HepG2 (cell line): Measurements from ENCODE around the gene NSMF. TPM values are rescaled to one million over a fixed set of nuclear protein-coding genes. Genes with fewer than 3 reads are reported as not detected.

Source experiments
- ATAC-seq: fragments of 200-7000 bp; cut with Tn5 transposase; 3 replicates; pipeline ENCODE4 v1.9.1; 2020; ENCODE audit warnings: mild to moderate bottlenecking, moderate library complexity
- BruUV-seq: library from RNA; stranded (reverse); fragments of 400-500 nt; replicated peaks from 2 replicates; lab custom pipeline; 2021; lab: Mats Ljungman, UMichigan
- CTCF ChIA-PET: fragments of 300-600 bp; formaldehyde crosslinking; extraction: SDS; loops from one replicate; lab custom pipeline; 2021; ENCODE audit warnings: low total read pairs, inconsistent platforms, low intra/inter-chr PET ratio; lab: Yijun Ruan, JAX
- POLR2A ChIA-PET: fragments of 350-600 bp; sonication (Branson Sonifier 250); formaldehyde crosslinking; loops from one replicate; lab custom pipeline; 2020; ENCODE audit warnings: antibody characterized with exemption, inconsistent platforms; lab: Yijun Ruan, JAX
- DNase-seq: peaks from one replicate; pipeline ENCODE4 v3.0.0-alpha.2; 2015; ENCODE audit warnings: low spot score
- FAIRE-seq: peaks from 3 replicates; lab custom pipeline; 2011; peaks lifted over from hg19 to GRCh38; lab: Jason Lieb, UNC
- H2AFZ ChIP-seq: one replicate; pipeline ENCODE4 v1.6.1; 2011; ENCODE audit warnings: low read length, inconsistent platforms
- H3K27ac ChIP-seq: fragments of 300-600 bp; 3 replicates; pipeline ENCODE4 v1.8.0; 2011; ENCODE audit warnings: mixed run types, mild to moderate bottlenecking, mixed read lengths, low read length, inconsistent platforms; ENCODE audit not compliant: insufficient read depth; ENCODE audit errors: extremely low read length
- H3K27me3 ChIP-seq, 2 experiments: fragments of 200-600 bp in 1 of 2; 2 replicates in 1 of 2; 3 replicates in 1 of 2; pipeline versions ENCODE4 v1.6.0 to v1.8.0; 2011; ENCODE audit warnings: low read length in 2 of 2, mild to moderate bottlenecking in 2 of 2, moderate library complexity in 2 of 2, inconsistent platforms in 1 of 2; ENCODE audit not compliant: insufficient read depth in 2 of 2, control insufficient read depth in 1 of 2
- H3K36me3 ChIP-seq, 2 experiments: fragments of 200-600 bp in 1 of 2; replicated peaks in 1 of 2; 2 replicates in 1 of 2; 3 replicates in 1 of 2; pipeline versions ENCODE4 v1.5.1 to v1.8.0; 2011; ENCODE audit warnings: low read length in 2 of 2, inconsistent platforms in 1 of 2; ENCODE audit not compliant: insufficient read depth in 2 of 2, control insufficient read depth in 1 of 2
- H3K4me1 ChIP-seq: 2 replicates; pipeline ENCODE4 v1.5.1; 2012; ENCODE audit warnings: low read length, inconsistent platforms; ENCODE audit not compliant: insufficient read depth
- H3K4me2 ChIP-seq: 2 replicates; pipeline ENCODE4 v1.6.0; 2011; ENCODE audit warnings: low read depth, low read length, inconsistent platforms
- H3K4me3 ChIP-seq, 3 experiments: fragments of 200-600 bp in 1 of 3; sonication (generic), shearing (Covaris generic) in 1 of 3; replicated peaks in 1 of 3; 2 replicates each; pipeline ENCODE4 v1.5.1; 2011 to 2016; ENCODE audit warnings: low read length in 3 of 3, inconsistent platforms in 2 of 3, low read depth in 2 of 3, mild to moderate bottlenecking in 2 of 3, control low read depth in 1 of 3, mixed read lengths in 1 of 3; ENCODE audit not compliant: insufficient read depth in 1 of 3
- H3K79me2 ChIP-seq: one replicate; pipeline ENCODE4 v1.6.1; 2011; ENCODE audit warnings: low read length, inconsistent platforms; ENCODE audit not compliant: insufficient read depth
- H3K9ac ChIP-seq: 2 replicates; pipeline ENCODE4 v1.6.0; 2011; ENCODE audit warnings: mild to moderate bottlenecking, low read depth, low read length, inconsistent platforms; ENCODE audit not compliant: insufficient read depth
- H3K9me3 ChIP-seq: 2 replicates; pipeline ENCODE4 v1.5.1; 2012; ENCODE audit warnings: mild to moderate bottlenecking, low read length
- H4K20me1 ChIP-seq: 2 replicates; pipeline ENCODE4 v1.6.0; 2011; ENCODE audit warnings: inconsistent platforms, mild to moderate bottlenecking, low read length, moderate library complexity; ENCODE audit not compliant: insufficient read depth
- E2F2 ChIP-seq: sonication (generic); formaldehyde crosslinking; IDR thresholded peaks from 2 replicates; pipeline ENCODE4 v1.4.0; 2020; ENCODE audit warnings: missing genetic modification reagents, borderline replicate concordance
- PHB2 ChIP-seq: fragments of 450-650 bp; IDR thresholded peaks from 2 replicates; pipeline ENCODE4 v1.6.1; 2018; ENCODE audit not compliant: partially characterized antibody
- ZBED4 ChIP-seq: sonication (generic); formaldehyde crosslinking; IDR thresholded peaks from 2 replicates; pipeline ENCODE4 v1.4.0; 2020; ENCODE audit warnings: missing genetic modification reagents, borderline replicate concordance
- ZMYM3 ChIP-seq: sonication (generic); formaldehyde crosslinking; IDR thresholded peaks from 2 replicates; pipeline ENCODE4 v1.5.1; 2020; ENCODE audit warnings: mild to moderate bottlenecking, missing genetic modification reagents
- ZNF770 ChIP-seq: sonication (generic); formaldehyde crosslinking; IDR thresholded peaks from 2 replicates; pipeline ENCODE4 v1.5.0; 2020; ENCODE audit warnings: mild to moderate bottlenecking, missing genetic modification reagents
- WGBS: methylation state at CpG from one replicate; pipeline ENCODE4 v1.1.6; 2017; ENCODE audit warnings: low lambda C conversion rate; 5-methylcytosine and 5-hydroxymethylcytosine counted together
- in situ Hi-C: cut with HindIII; loops from 2 replicates; pipeline ENCODE4 v1.10.0; 2017; ENCODE audit warnings: low pct_unique_long_range_greater_than_20kb; ENCODE audit not compliant: extremely low pct_ligation_motif_present
- intact Hi-C: fragments of 100-400 bp; cut with micrococcal nuclease; formaldehyde crosslinking; loops from one replicate; pipeline ENCODE4 v1.10.0; 2022; ENCODE audit not compliant: unreplicated experiment
- polyA plus RNA-seq, 8 experiments: library from polyadenylated mRNA; depleted of rRNA in 3 of 8; stranded (reverse) in 7 of 8; unstranded in 1 of 8; fragments of >200 nt; fragmentation: Illumina TruSeq in 4 of 8; extraction: Trizol in 4 of 8; gene quantifications; 2 replicates each; pipeline versions ENCODE4 v1.2.1 to v1.2.3, GENCODE V29; 2011 to 2016; ENCODE audit warnings: low read depth in 4 of 8, missing spikeins in 1 of 8, mixed read lengths in 1 of 8; ENCODE audit not compliant: insufficient read depth in 1 of 8
- total RNA-seq, 5 experiments: library from RNA; depleted of rRNA; stranded (reverse); fragments of >200 nt; fragmentation: Illumina TruSeq; extraction: Trizol; gene quantifications; 2 replicates each; pipeline ENCODE4 v1.2.3, GENCODE V29; 2016; ENCODE audit warnings: low read depth in 1 of 5
- TF ChIP-seq, protein P1 (sequence below): sonication (generic); formaldehyde crosslinking; IDR thresholded peaks from 2 replicates; pipeline ENCODE4 v1.5.0; 2020; ENCODE audit warnings: mild to moderate bottlenecking, missing genetic modification reagents, moderate library complexity
- TF ChIP-seq, protein P2 (sequence below): sonication (generic); formaldehyde crosslinking; IDR thresholded peaks from 2 replicates; pipeline ENCODE4 v1.4.0; 2020; ENCODE audit warnings: missing genetic modification reagents, mild to moderate bottlenecking, borderline replicate concordance

The NSMF gene
- total and polyA plus RNA-seq, 2 of the 13 experiments (the other 11 are each of a cell fraction or from before 2014, with no cell fraction given), result 44.3 to 183 TPM

DNA sequence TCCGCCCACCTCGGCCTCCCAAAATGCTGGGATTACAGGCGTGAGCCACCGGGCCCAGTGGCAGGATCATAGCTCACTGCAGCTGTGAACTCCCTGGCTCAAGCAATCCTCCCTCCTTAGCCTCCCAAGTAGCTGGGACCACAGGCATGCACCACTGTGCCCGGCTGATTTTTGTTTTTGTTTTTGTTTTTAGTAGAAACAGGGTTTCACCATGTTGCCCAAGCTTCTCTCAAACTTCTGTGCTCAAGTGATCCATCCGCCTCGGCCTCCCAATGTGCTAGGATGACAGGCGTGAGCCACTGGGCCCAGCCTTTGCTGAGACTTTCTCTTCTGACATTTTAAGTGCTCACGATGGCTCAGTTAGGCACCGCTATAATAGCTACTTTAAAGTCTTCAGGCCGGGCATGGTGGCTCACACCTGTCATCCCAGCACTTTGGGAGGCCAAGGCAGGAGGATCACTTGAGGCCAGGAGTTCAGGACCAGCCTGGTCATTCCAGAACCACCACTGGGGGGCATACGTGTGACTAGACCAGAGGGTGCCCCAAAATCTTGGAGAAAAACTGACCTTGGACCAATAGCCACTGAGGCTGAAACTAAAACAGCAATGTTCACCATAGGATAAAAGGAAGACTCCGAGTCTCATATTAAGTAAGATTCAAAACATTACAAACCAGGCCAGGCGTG lies 14.9 kb downstream of the NSMF start:
- H3K27ac ChIP-seq, result no peak overlapping the region
- FAIRE-seq (no peak), ATAC-seq (no peak), DNase-seq (no peak)
- peaks cover 0 to 5% of the 10 kb centered on the region in 2 experiments; a peak in 1 of 5 replicates for H3K36me3 ChIP-seq
- H3K4me3 ChIP-seq, result no peak overlapping the region
- no peak overlapping the region for H3K4me2 ChIP-seq
- ChIA-PET CTCF (interaction anchor here (0.6 to 2.5 kb wide), 3 partner anchors 21 to 157 kb away, joined by 3 to 23 read pairs (median 6); partner anchors contain the start of genes EXD3 and NOXA1), POLR2A (interaction anchor here (1.6 kb wide), 1 partner anchor 21 kb away, joined by 7 read pairs; the partner anchor contains the start of genes EXD3 and NOXA1)
- peaks cover 25% of the 10 kb centered on the region for H3K4me1 ChIP-seq
- no peak overlapping the region for H2AFZ ChIP-seq
- intact Hi-C loops, result no loop called here
- H3K27me3 ChIP-seq, result peaks cover 0 to 4% of the 10 kb centered on the region in 2 experiments; a peak in 1 of 5 replicates
- no TSS peak for BruUV-seq
- H3K9me3 ChIP-seq, result no peaks in the 10 kb centered on the region
- no peak overlapping the region for H3K9ac ChIP-seq
- in situ Hi-C loops, result no loop called here
- WGBS, result 80% methylated on average over 14 of the region's 14 CpGs
- no peaks in the 10 kb centered on the region for H3K79me2 ChIP-seq
- peaks cover 4% of the 10 kb centered on the region; the same call in 1 of the 2 replicates for H4K20me1 ChIP-seq
- TF ChIP-seq PHB2 (no peak), E2F2 (CRISPR knock-in tag) (no peak), ZBED4 (CRISPR knock-in tag) (no peak), ZNF770 (CRISPR knock-in tag) (peak; percentile 87), ZMYM3 (0 out of 2 replicates have a peak, but pooled peaks have one; percentile 48)
- TF ChIP-seq, protein P1, sequence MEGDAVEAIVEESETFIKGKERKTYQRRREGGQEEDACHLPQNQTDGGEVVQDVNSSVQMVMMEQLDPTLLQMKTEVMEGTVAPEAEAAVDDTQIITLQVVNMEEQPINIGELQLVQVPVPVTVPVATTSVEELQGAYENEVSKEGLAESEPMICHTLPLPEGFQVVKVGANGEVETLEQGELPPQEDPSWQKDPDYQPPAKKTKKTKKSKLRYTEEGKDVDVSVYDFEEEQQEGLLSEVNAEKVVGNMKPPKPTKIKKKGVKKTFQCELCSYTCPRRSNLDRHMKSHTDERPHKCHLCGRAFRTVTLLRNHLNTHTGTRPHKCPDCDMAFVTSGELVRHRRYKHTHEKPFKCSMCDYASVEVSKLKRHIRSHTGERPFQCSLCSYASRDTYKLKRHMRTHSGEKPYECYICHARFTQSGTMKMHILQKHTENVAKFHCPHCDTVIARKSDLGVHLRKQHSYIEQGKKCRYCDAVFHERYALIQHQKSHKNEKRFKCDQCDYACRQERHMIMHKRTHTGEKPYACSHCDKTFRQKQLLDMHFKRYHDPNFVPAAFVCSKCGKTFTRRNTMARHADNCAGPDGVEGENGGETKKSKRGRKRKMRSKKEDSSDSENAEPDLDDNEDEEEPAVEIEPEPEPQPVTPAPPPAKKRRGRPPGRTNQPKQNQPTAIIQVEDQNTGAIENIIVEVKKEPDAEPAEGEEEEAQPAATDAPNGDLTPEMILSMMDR (CRISPR knock-in tag), result peak; percentile 31
- TF ChIP-seq, protein P2, sequence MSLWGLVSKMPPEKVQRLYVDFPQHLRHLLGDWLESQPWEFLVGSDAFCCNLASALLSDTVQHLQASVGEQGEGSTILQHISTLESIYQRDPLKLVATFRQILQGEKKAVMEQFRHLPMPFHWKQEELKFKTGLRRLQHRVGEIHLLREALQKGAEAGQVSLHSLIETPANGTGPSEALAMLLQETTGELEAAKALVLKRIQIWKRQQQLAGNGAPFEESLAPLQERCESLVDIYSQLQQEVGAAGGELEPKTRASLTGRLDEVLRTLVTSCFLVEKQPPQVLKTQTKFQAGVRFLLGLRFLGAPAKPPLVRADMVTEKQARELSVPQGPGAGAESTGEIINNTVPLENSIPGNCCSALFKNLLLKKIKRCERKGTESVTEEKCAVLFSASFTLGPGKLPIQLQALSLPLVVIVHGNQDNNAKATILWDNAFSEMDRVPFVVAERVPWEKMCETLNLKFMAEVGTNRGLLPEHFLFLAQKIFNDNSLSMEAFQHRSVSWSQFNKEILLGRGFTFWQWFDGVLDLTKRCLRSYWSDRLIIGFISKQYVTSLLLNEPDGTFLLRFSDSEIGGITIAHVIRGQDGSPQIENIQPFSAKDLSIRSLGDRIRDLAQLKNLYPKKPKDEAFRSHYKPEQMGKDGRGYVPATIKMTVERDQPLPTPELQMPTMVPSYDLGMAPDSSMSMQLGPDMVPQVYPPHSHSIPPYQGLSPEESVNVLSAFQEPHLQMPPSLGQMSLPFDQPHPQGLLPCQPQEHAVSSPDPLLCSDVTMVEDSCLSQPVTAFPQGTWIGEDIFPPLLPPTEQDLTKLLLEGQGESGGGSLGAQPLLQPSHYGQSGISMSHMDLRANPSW (CRISPR knock-in tag), result no peak
